Panc1 (cell line): ENCODE measurements around the gene POU2F1.

Source experiments
- POLR2AphosphoS5 ChIP-seq: IDR thresholded peaks from 2 replicates; pipeline ENCODE4 v1.6.1; 2012; ENCODE audit warnings: mild to moderate bottlenecking, low read depth, low read length, moderate library complexity
- SIN3A ChIP-seq: IDR thresholded peaks from 2 replicates; pipeline ENCODE4 v1.6.1; 2012; ENCODE audit warnings: low read depth, mild to moderate bottlenecking, low read length, moderate library complexity, borderline replicate concordance; ENCODE audit not compliant: insufficient read depth
- TCF7L2 ChIP-seq: IDR thresholded peaks from 2 replicates; pipeline ENCODE4 v1.6.1; 2011; ENCODE audit warnings: mild to moderate bottlenecking, low read depth, low read length, inconsistent platforms
- TF ChIP-seq, protein P1 (sequence below), 2 experiments: IDR thresholded peaks; 2 replicates each; pipeline ENCODE4 v1.6.1; 2011 to 2012; ENCODE audit warnings: low read depth in 2 of 2, control low read depth in 1 of 2, low read length in 1 of 2, mild to moderate bottlenecking in 1 of 2, moderate library complexity in 1 of 2; ENCODE audit not compliant: insufficient read depth in 1 of 2
- TF ChIP-seq, protein P2 (sequence below): fragments of 450-650 bp; IDR thresholded peaks from 2 replicates; pipeline ENCODE4 v1.5.1; 2017; ENCODE audit warnings: mild to moderate bottlenecking

- TF ChIP-seq POLR2AphosphoS5 (no peak), SIN3A (no peak), TCF7L2 (no peak)
- TF ChIP-seq, protein P1, sequence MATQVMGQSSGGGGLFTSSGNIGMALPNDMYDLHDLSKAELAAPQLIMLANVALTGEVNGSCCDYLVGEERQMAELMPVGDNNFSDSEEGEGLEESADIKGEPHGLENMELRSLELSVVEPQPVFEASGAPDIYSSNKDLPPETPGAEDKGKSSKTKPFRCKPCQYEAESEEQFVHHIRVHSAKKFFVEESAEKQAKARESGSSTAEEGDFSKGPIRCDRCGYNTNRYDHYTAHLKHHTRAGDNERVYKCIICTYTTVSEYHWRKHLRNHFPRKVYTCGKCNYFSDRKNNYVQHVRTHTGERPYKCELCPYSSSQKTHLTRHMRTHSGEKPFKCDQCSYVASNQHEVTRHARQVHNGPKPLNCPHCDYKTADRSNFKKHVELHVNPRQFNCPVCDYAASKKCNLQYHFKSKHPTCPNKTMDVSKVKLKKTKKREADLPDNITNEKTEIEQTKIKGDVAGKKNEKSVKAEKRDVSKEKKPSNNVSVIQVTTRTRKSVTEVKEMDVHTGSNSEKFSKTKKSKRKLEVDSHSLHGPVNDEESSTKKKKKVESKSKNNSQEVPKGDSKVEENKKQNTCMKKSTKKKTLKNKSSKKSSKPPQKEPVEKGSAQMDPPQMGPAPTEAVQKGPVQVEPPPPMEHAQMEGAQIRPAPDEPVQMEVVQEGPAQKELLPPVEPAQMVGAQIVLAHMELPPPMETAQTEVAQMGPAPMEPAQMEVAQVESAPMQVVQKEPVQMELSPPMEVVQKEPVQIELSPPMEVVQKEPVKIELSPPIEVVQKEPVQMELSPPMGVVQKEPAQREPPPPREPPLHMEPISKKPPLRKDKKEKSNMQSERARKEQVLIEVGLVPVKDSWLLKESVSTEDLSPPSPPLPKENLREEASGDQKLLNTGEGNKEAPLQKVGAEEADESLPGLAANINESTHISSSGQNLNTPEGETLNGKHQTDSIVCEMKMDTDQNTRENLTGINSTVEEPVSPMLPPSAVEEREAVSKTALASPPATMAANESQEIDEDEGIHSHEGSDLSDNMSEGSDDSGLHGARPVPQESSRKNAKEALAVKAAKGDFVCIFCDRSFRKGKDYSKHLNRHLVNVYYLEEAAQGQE (IDR thresholded peaks at IDR 0.05; ENCODE audit: insufficient read depth in 1 of 2, low read depth in 2 of 2, low read length in 1 of 2), result no peak
- TF ChIP-seq, protein P2, sequence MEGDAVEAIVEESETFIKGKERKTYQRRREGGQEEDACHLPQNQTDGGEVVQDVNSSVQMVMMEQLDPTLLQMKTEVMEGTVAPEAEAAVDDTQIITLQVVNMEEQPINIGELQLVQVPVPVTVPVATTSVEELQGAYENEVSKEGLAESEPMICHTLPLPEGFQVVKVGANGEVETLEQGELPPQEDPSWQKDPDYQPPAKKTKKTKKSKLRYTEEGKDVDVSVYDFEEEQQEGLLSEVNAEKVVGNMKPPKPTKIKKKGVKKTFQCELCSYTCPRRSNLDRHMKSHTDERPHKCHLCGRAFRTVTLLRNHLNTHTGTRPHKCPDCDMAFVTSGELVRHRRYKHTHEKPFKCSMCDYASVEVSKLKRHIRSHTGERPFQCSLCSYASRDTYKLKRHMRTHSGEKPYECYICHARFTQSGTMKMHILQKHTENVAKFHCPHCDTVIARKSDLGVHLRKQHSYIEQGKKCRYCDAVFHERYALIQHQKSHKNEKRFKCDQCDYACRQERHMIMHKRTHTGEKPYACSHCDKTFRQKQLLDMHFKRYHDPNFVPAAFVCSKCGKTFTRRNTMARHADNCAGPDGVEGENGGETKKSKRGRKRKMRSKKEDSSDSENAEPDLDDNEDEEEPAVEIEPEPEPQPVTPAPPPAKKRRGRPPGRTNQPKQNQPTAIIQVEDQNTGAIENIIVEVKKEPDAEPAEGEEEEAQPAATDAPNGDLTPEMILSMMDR, result no peak
Observed at GRCh38 chr1:167301355-167301754, 80.7 kb downstream of the POU2F1 start.
